ENCODE measurements around the gene LRRC8E. TPM values are rescaled to one million over a fixed set of nuclear protein-coding genes. Genes with fewer than 3 reads are reported as not detected.
A peak's percentile ranks its signal among the peaks of the same experiment; 100 is the strongest.

Gene LRRC8E
- total RNA-seq, 1 donor from 2014 or later: 6.6 TPM

DNA sequence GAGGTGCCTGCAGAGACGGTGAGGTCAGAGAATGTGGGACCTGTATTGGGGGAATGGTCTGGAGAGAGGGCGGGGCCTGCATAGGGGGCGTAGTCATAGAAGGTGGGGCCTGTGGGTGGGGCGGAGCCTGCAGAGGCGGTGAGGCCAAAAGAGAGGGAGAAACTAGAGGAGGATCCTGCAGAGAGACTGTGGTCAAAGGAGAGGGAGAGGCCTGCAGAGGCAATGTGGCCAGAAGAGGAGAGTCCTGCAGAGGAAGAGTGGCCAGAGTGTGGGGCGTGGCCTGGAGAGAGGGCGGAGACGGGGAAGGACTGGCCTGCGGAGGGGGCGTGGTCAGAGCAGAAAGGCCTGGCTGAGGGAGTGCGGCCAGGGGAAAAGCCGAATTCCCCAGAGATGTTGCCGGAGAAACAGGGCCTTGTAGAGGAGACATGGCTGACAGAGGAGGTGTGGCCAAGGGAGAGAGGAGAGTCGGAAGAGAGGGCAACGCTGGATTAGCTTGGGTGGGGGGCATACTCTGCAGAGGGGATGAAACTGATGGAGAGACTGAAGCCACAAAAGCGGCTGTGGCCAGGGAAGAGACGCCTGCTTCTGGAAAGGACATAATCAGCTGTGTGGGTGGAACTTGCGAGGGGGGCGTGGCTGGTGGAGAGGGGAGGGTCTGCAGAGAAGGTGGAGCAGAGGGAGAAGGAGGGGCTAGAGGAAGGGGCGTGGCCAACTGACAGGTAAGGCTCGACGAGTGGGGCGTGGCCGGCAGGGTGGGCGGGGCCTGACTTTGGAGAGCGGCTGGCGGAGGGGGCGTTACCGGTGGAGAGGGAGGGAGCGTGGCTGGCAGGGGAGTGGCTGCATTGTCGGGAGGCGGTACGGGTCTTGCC is 16.6 kb upstream of the LRRC8E start:
- intact Hi-C loops (cut with DNase I): no loop called here
- Histone ChIP-seq H3K27me3 (ENCODE audit: low read depth) (peaks cover 31% of the 10 kb centered on the region), H3K4me1 (peaks cover 45% of the 10 kb centered on the region), H3K9me3 (no peaks in the 10 kb centered on the region), H3K36me3 (no peaks in the 10 kb centered on the region), H3K27ac (no peak overlapping the region), H3K4me3 (peak overlapping the region; percentile 29)
- ATAC-seq (peak; percentile 62 to 76), DNase-seq (peak; percentile 96)
- TF ChIP-seq, protein P1, sequence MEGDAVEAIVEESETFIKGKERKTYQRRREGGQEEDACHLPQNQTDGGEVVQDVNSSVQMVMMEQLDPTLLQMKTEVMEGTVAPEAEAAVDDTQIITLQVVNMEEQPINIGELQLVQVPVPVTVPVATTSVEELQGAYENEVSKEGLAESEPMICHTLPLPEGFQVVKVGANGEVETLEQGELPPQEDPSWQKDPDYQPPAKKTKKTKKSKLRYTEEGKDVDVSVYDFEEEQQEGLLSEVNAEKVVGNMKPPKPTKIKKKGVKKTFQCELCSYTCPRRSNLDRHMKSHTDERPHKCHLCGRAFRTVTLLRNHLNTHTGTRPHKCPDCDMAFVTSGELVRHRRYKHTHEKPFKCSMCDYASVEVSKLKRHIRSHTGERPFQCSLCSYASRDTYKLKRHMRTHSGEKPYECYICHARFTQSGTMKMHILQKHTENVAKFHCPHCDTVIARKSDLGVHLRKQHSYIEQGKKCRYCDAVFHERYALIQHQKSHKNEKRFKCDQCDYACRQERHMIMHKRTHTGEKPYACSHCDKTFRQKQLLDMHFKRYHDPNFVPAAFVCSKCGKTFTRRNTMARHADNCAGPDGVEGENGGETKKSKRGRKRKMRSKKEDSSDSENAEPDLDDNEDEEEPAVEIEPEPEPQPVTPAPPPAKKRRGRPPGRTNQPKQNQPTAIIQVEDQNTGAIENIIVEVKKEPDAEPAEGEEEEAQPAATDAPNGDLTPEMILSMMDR (IDR thresholded peaks at IDR 0.05): no peak

- H3K27me3 ChIP-seq (ENCODE audit: low read depth): peaks cover 31% of the 10 kb centered on the region
- intact Hi-C loops (cut with DNase I): no loop called here
- peaks cover 45% of the 10 kb centered on the region for H3K4me1 ChIP-seq
- no peak overlapping the region for H3K4me3 ChIP-seq
- ATAC-seq (no peak), DNase-seq (no peak)
- H3K27ac ChIP-seq: no peak overlapping the region
- no peaks in the 10 kb centered on the region for H3K9me3 ChIP-seq
- no peaks in the 10 kb centered on the region for H3K36me3 ChIP-seq
- TF ChIP-seq, protein P1 (IDR thresholded peaks at IDR 0.05): no peak
Observed at GRCh38 chr19:7872306-7873204, 15.8 kb upstream of the LRRC8E start.

DNA sequence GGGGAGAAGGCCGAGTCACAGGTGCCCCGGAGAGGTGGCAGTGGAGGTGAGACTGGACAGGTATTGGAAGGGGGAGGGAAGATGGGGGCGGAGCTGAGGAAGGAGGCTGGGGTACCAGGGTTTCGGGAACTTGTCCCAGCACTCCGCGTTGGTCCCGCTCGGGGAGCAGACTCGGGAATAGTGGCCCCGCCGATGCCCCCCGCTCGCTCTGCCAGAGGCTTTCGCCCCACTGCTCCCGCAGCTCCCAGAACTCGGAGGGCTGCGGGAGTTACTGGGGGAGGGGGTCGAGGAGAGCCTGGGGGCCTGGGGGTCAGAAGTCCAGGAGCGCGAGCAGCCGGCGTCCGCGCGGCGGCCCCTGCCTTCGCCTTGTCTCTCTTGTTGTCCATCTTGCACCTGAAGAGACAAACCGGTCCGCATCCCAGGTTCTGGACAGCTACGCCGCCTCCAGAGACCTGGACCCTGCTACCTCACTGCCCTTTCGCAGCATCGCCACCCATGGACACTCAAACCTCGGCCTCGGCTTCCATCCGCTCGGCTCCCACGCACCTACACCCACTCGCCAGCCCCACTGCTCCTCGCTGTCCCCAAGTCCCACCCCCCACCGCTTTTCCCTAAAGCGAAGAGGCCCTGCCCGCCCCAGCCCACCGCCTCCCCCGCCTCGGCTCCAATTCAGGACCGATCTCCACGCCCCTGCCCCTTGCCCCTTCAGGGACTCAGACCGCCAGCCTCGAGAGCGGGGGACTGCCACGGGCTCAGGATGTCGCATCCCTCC is 14.8 kb upstream of the LRRC8E start:
- no peak for ATAC-seq
- TF ChIP-seq, protein P1 (IDR thresholded peaks at IDR 0.05): no peak

GRCh38 chr19:7874076-7874896 is 14.0 kb upstream of the LRRC8E start, which contains the start of gene PRR36:
Gene PRR36, minus strand, starts transcription at chr19:7874390. Its CDS starts 701 bp downstream, at chr19:7873689.
- no peaks in the 10 kb centered on the region for H3K9me3 ChIP-seq
- peak within 1 kb of the TSS; percentile 48 for H3K4me3 ChIP-seq
- no peaks in the 10 kb centered on the region for H3K36me3 ChIP-seq
- peaks cover 33% of the 10 kb centered on the region for H3K4me1 ChIP-seq
- H3K27ac ChIP-seq: no peak within 1 kb of the TSS
- peaks cover 25% of the 10 kb centered on the region for H3K27me3 ChIP-seq (ENCODE audit: low read depth)
- peak; percentile 54 to 57 for ATAC-seq
- DNase-seq: peak; percentile 79
- TF ChIP-seq, protein P1 (IDR thresholded peaks at IDR 0.05): no peak
- intact Hi-C loops (cut with DNase I): no loop called here

More for the DNA sequence above, 14.8 kb upstream of the LRRC8E start:
- no peak for DNase-seq
- intact Hi-C loops (cut with DNase I): no loop called here
- no peaks in the 10 kb centered on the region for H3K36me3 ChIP-seq
- peaks cover 41% of the 10 kb centered on the region for H3K4me1 ChIP-seq
- peak overlapping the region; percentile 48 for H3K4me3 ChIP-seq
- H3K27me3 ChIP-seq (ENCODE audit: low read depth): peaks cover 25% of the 10 kb centered on the region
- no peak overlapping the region for H3K27ac ChIP-seq
- H3K9me3 ChIP-seq: no peaks in the 10 kb centered on the region
